GM06990 (cell line): ENCODE data around the gene LBH.

Experiments used
- DNase-seq: peaks from one replicate; pipeline ENCODE4 v3.0.0-alpha.2; 2011; ENCODE audit not compliant: insufficient read length; ENCODE audit errors: extremely low read depth
- H3K27me3 ChIP-seq: replicated peaks from 2 replicates; pipeline ENCODE4 v1.6.0; 2011; ENCODE audit warnings: low read length; ENCODE audit not compliant: control insufficient read depth, insufficient read depth
- H3K36me3 ChIP-seq: 2 replicates; pipeline ENCODE4 v1.5.1; 2011; ENCODE audit warnings: low read length; ENCODE audit not compliant: control insufficient read depth, insufficient read depth
- H3K4me3 ChIP-seq: replicated peaks from 2 replicates; pipeline ENCODE4 v1.5.1; 2011; ENCODE audit warnings: low read depth, mild to moderate bottlenecking, control low read depth, low read length
- CTCF ChIP-seq: IDR thresholded peaks from 2 replicates; pipeline ENCODE4 v1.5.1; 2011; ENCODE audit warnings: low read length, control low read depth, mild to moderate bottlenecking, inconsistent platforms; ENCODE audit not compliant: insufficient read depth, poor library complexity, severe bottlenecking

The LBH gene

GRCh38 chr2:30221531-30221930 is 9.8 kb upstream of the LBH start:
- Histone ChIP-seq H3K27me3 (no peaks in the 10 kb centered on the region), H3K4me3 (no peak overlapping the region)
- no peak for DNase-seq

GRCh38 chr2:30222031-30222430 is 9.3 kb upstream of the LBH start:
- Histone ChIP-seq H3K4me3 (no peak overlapping the region), H3K27me3 (no peaks in the 10 kb centered on the region), H3K36me3 (no peaks in the 10 kb centered on the region)
- no peak for TF ChIP-seq CTCF
- no peak for DNase-seq

More at GRCh38 chr2:30221531-30221930, 9.8 kb upstream of the LBH start:
- H3K36me3 ChIP-seq = no peaks in the 10 kb centered on the region
- TF ChIP-seq CTCF = no peak

- no peak for TF ChIP-seq CTCF
- Histone ChIP-seq H3K4me3 (no peak overlapping the region), H3K27me3 (no peaks in the 10 kb centered on the region), H3K36me3 (no peaks in the 10 kb centered on the region)
- DNase-seq = no peak
These were observed 8.5 kb upstream of the LBH start for GRCh38 chr2:30222636-30223360.

- no peak for DNase-seq
- TF ChIP-seq CTCF = no peak
- H3K36me3 ChIP-seq = no peaks in the 10 kb centered on the region
- H3K4me3 ChIP-seq = no peak overlapping the region
- no peaks in the 10 kb centered on the region for H3K27me3 ChIP-seq
These were observed 7.9 kb upstream of the LBH start for GRCh38 chr2:30223413-30223874.

- DNase-seq = no peak
- Histone ChIP-seq H3K4me3 (no peak overlapping the region), H3K27me3 (no peaks in the 10 kb centered on the region), H3K36me3 (no peaks in the 10 kb centered on the region)
- no peak for TF ChIP-seq CTCF
These were observed 7.2 kb upstream of the LBH start for GRCh38 chr2:30224151-30224550.
